GM12874 (cell line): Measurements from ENCODE around the gene MAP2K7.

ENCODE experiments used
- CTCF ChIP-seq: IDR thresholded peaks from 2 replicates; pipeline ENCODE4 v1.5.1; 2011; ENCODE audit warnings: low read depth, mild to moderate bottlenecking, control low read depth, low read length, moderate library complexity; ENCODE audit not compliant: insufficient read depth

The MAP2K7 gene

GRCh38 chr19:7885818-7886217 lies 17.9 kb upstream of the MAP2K7 start:
- TF ChIP-seq CTCF, result no peak

GRCh38 chr19:7887408-7888144 lies 16.1 kb upstream of the MAP2K7 start:
- no peak for TF ChIP-seq CTCF

- TF ChIP-seq CTCF, result no peak
These were observed 15.4 kb upstream of the MAP2K7 start, which contains the start of gene LRRC8E for GRCh38 chr19:7888145-7888825. Gene LRRC8E (plus strand): TSS chr19:7888510. CDS start chr19:7895604, 7,094 bp downstream.

GRCh38 chr19:7888826-7889217 lies 14.9 kb upstream of the MAP2K7 start:
- no peak for TF ChIP-seq CTCF

- TF ChIP-seq CTCF, result no peak
These were observed 8.9 kb upstream of the MAP2K7 start for GRCh38 chr19:7894612-7895309.

- TF ChIP-seq CTCF, result no peak
These were observed 8.1 kb upstream of the MAP2K7 start for GRCh38 chr19:7895565-7895964.

GRCh38 chr19:7897292-7897691 lies 6.4 kb upstream of the MAP2K7 start:
- TF ChIP-seq CTCF, result no peak
